ENCODE data around the gene ZNF880.

Gene ZNF880

DNA sequence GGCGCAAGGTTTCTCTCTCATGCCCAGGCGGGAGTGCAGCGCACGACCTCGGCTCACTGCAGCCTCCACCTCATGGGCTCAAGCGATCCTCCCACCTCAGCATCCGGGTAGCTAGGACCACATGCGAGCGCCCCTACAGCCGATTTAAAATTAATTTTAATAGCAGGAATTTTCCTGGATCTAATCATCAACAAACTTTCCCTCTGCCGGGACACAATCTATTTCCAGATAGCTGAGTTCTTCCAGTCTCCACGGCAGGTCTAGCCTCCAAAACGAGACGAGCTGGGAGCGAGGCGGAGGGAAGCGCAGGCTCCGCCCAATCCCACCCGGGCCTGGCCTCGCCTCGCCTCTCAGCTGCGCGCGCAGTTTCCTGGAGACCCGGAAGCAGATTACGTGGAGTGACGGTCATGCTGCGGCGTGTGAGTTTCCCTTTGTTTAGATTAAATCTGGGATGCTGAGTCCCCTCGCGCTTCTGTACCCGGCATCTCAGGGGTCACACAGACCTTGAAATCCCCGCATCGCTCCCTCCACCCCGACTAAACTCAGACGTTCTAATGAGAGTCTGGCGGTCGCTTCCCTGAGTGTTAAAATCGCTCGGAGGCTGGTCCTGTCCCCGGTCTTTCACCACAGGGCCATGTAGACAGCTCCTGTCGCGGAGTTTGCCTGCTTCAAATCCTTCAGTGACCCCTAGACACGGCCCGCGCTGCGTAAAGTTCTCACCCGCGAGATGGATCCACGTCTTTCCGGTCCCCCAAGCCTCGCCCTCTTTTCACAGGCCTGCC, at the start of gene ZNF880 (continued):
- TF ChIP-seq, protein P1, sequence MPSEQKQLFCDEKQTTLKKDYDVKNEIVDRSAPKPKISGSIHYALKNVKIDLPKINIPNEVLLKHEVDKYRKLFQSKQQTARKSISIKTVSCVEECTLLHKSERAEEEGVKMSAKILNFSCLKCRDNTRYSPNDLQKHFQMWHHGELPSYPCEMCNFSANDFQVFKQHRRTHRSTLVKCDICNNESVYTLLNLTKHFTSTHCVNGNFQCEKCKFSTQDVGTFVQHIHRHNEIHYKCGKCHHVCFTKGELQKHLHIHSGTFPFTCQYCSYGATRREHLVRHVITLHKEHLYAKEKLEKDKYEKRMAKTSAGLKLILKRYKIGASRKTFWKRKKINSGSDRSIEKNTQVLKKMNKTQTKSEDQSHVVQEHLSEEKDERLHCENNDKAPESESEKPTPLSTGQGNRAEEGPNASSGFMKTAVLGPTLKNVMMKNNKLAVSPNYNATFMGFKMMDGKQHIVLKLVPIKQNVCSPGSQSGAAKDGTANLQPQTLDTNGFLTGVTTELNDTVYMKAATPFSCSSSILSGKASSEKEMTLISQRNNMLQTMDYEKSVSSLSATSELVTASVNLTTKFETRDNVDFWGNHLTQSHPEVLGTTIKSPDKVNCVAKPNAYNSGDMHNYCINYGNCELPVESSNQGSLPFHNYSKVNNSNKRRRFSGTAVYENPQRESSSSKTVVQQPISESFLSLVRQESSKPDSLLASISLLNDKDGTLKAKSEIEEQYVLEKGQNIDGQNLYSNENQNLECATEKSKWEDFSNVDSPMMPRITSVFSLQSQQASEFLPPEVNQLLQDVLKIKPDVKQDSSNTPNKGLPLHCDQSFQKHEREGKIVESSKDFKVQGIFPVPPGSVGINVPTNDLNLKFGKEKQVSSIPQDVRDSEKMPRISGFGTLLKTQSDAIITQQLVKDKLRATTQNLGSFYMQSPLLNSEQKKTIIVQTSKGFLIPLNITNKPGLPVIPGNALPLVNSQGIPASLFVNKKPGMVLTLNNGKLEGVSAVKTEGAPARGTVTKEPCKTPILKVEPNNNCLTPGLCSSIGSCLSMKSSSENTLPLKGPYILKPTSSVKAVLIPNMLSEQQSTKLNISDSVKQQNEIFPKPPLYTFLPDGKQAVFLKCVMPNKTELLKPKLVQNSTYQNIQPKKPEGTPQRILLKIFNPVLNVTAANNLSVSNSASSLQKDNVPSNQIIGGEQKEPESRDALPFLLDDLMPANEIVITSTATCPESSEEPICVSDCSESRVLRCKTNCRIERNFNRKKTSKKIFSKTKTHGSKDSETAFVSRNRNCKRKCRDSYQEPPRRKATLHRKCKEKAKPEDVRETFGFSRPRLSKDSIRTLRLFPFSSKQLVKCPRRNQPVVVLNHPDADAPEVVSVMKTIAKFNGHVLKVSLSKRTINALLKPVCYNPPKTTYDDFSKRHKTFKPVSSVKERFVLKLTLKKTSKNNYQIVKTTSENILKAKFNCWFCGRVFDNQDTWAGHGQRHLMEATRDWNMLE (tag by site-specific recombination; conservative IDR thresholded peaks at IDR 0.05; ENCODE audit: low read depth) = peak; percentile 97

- TF ChIP-seq ZNF274 (IDR thresholded peaks at IDR 0.05; ENCODE audit: low read length) (no peak), ZNF274 (tag by site-specific recombination; IDR thresholded peaks at IDR 0.05; ENCODE audit: borderline replicate concordance) (peak; percentile 63; the same call in 1 of the 2 replicates), ZNF521 (tag by site-specific recombination; IDR thresholded peaks at IDR 0.05) (no peak)
- Histone ChIP-seq H3K36me3 (ENCODE audit: control insufficient read depth in 2 of 2, insufficient read depth in 1 of 2, low read length in 2 of 2) (peaks cover 42 to 51% of the 10 kb centered on the region in 2 experiments), H3K4me3 (ENCODE audit: low read depth, low read length) (no peak overlapping the region), H3K4me1 (ENCODE audit: control insufficient read depth, insufficient read depth, low read length) (no peaks in the 10 kb centered on the region), H3K9me3 (ENCODE audit: control insufficient read depth, insufficient read depth, low read depth, low read length) (peaks cover 8% of the 10 kb centered on the region), H3K27ac (ENCODE audit: extremely low read depth, low read depth, low read length) (no peak overlapping the region)
- CTCF ChIA-PET = no interaction called here
- POLR2A ChIA-PET = no interaction called here
These were observed 47.3 kb upstream of the ZNF880 start for GRCh38 chr19:52322429-52322828.

DNA sequence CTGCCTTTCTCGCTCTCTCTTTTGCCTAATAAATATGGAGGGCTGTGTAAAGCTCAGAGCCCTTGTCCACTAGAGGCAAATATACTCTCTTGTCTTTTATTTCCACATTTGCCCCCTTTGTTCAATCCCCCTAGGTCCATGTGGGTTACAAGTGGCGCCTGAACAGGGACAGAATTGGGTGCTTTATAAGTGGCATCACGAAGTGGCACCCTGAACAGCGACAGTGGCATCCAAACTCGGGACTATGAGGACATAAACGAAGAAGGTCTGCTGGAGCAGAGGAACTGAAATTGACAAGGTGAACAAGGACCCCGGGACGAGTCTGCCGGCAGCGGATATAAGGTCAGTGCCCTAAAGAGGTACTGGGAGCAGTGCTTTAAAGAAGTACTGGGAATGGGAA, 38.0 kb upstream of the ZNF880 start:
- TF ChIP-seq SETDB1 (IDR thresholded peaks at IDR 0.05; ENCODE audit: insufficient read length, low read length) = peak; percentile 38
- TF ChIP-seq ZNF501 (tag by site-specific recombination; IDR thresholded peaks at IDR 0.05) = no peak
- Histone ChIP-seq H3K36me3 (ENCODE audit: control insufficient read depth in 2 of 2, insufficient read depth in 1 of 2, low read length in 2 of 2) (no peaks in the 10 kb centered on the region), H3K27ac (ENCODE audit: extremely low read depth, low read depth, low read length) (no peak overlapping the region), H3K9me3 (ENCODE audit: control insufficient read depth, insufficient read depth, low read depth, low read length) (peaks cover 4% of the 10 kb centered on the region), H3K4me3 (ENCODE audit: low read depth, low read length) (no peak overlapping the region), H3K4me1 (ENCODE audit: control insufficient read depth, insufficient read depth, low read length) (no peaks in the 10 kb centered on the region)
- CTCF ChIA-PET = no interaction called here
- POLR2A ChIA-PET = no interaction called here

DNA sequence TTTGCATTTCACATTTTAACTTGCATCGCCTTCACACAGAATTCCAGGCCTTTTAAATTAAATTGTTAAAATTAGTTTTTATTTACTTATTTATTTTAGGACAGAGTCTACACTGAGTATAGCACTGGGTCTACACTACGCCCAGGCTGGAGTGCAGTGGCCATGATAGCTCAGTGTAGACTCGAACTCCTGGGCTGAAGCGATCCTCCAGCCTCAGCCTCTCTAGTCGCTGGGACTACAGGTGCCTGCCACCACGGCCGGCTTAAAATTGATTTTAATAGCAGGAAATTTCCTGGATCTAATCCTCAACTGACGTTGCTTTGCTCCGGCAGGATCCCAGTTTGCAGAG, 34.0 kb upstream of the ZNF880 start:
- Histone ChIP-seq H3K4me3 (ENCODE audit: low read depth, low read length) (peak overlapping the region; percentile 13; the same call in 1 of the 2 replicates), H3K36me3 (ENCODE audit: control insufficient read depth in 2 of 2, insufficient read depth in 1 of 2, low read length in 2 of 2) (no peaks in the 10 kb centered on the region), H3K9me3 (ENCODE audit: control insufficient read depth, insufficient read depth, low read depth, low read length) (peaks cover 2% of the 10 kb centered on the region), H3K4me1 (ENCODE audit: control insufficient read depth, insufficient read depth, low read length) (no peaks in the 10 kb centered on the region), H3K27ac (ENCODE audit: extremely low read depth, low read depth, low read length) (no peak overlapping the region)
- ChIA-PET CTCF (no interaction called here), POLR2A (no interaction called here)
- TF ChIP-seq TCF7L2 (IDR thresholded peaks at IDR 0.05; ENCODE audit: borderline replicate concordance, low read depth, low read length) (no peak), ZNF140 (tag by site-specific recombination; IDR thresholded peaks at IDR 0.05) (no peak), ZNF747 (tag by site-specific recombination; IDR thresholded peaks at IDR 0.05) (no peak), ZNF37A (tag by site-specific recombination; IDR thresholded peaks at IDR 0.05) (no peak), ZNF18 (tag by site-specific recombination; IDR thresholded peaks at IDR 0.05) (no peak), RBAK (tag by site-specific recombination; IDR thresholded peaks at IDR 0.05) (no peak), ZNF211 (tag by site-specific recombination; IDR thresholded peaks at IDR 0.05; ENCODE audit: low read depth) (no peak), ZNF843 (tag by site-specific recombination; IDR thresholded peaks at IDR 0.05) (no peak), ZNF266 (tag by site-specific recombination; IDR thresholded peaks at IDR 0.05; ENCODE audit: low read depth) (no peak), ZSCAN16 (tag by site-specific recombination; IDR thresholded peaks at IDR 0.05) (no peak), SP7 (tag by site-specific recombination; IDR thresholded peaks at IDR 0.05) (no peak), ZNF626 (tag by site-specific recombination; IDR thresholded peaks at IDR 0.05) (no peak)
- TF ChIP-seq, protein P2, sequence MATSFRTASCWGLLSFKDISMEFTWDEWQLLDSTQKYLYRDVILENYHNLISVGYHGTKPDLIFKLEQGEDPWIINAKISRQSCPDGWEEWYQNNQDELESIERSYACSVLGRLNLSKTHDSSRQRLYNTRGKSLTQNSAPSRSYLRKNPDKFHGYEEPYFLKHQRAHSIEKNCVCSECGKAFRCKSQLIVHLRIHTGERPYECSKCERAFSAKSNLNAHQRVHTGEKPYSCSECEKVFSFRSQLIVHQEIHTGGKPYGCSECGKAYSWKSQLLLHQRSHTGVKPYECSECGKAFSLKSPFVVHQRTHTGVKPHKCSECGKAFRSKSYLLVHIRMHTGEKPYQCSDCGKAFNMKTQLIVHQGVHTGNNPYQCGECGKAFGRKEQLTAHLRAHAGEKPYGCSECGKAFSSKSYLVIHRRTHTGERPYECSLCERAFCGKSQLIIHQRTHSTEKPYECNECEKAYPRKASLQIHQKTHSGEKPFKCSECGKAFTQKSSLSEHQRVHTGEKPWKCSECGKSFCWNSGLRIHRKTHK (tag by site-specific recombination; IDR thresholded peaks at IDR 0.05) = no peak
- TF ChIP-seq, protein P3, sequence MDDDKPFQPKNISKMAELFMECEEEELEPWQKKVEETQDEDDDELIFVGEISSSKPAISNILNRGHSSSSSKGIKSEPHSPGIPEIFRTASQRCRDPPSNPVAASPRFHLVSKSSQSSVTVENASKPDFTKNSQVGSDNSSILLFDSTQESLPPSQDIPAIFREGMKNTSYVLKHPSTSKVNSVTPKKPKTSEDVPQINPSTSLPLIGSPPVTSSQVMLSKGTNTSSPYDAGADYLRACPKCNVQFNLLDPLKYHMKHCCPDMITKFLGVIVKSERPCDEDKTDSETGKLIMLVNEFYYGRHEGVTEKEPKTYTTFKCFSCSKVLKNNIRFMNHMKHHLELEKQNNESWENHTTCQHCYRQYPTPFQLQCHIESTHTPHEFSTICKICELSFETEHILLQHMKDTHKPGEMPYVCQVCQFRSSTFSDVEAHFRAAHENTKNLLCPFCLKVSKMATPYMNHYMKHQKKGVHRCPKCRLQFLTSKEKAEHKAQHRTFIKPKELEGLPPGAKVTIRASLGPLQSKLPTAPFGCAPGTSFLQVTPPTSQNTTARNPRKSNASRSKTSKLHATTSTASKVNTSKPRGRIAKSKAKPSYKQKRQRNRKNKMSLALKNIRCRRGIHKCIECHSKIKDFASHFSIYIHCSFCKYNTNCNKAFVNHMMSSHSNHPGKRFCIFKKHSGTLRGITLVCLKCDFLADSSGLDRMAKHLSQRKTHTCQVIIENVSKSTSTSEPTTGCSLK (tag by site-specific recombination; IDR thresholded peaks at IDR 0.05) = no peak

All from HEK293 (cell line).